B cell (primary cell): Measurements from ENCODE around the gene PTAR1.

Experiments
- EZH2 ChIP-seq: IDR thresholded peaks from 2 replicates; pipeline ENCODE4 v1.6.1; 2012; ENCODE audit warnings: borderline replicate concordance, low read depth, mild to moderate bottlenecking, moderate library complexity, low read length; ENCODE audit not compliant: insufficient read depth, poor library complexity, severe bottlenecking
- TF ChIP-seq, protein P1 (sequence below): fragments of 200-600 bp; IDR thresholded peaks from one replicate; pipeline ENCODE4 v1.8.0; 2022; ENCODE audit warnings: antibody characterized with exemption, mild to moderate bottlenecking

DNA sequence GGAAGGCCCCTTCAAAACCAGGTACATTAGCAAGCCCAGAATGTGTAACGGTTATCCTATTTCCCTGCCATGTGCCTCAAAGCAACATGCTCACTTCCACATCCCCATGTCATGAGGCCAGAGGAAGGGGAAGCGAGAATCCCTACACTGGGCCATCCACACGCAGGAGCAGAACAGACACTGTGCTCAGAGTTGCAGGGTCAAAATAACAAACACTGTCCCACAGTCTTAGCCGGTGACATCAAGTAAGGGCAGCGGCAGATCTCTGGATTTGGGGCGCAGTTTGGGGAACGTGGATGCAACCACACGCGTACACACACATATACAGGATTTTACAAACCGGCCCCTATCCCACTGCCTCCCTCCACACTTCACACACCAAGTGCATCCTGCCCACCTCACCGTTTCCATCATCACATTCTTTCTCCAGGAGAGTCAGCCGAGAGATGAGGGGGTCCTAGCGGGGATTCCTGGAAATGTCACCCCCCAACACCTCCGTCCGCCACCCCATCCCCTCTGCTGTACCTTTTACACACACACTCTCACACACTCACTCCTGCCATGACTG lies 88.4 kb downstream of the PTAR1 start:
- TF ChIP-seq, protein P1, sequence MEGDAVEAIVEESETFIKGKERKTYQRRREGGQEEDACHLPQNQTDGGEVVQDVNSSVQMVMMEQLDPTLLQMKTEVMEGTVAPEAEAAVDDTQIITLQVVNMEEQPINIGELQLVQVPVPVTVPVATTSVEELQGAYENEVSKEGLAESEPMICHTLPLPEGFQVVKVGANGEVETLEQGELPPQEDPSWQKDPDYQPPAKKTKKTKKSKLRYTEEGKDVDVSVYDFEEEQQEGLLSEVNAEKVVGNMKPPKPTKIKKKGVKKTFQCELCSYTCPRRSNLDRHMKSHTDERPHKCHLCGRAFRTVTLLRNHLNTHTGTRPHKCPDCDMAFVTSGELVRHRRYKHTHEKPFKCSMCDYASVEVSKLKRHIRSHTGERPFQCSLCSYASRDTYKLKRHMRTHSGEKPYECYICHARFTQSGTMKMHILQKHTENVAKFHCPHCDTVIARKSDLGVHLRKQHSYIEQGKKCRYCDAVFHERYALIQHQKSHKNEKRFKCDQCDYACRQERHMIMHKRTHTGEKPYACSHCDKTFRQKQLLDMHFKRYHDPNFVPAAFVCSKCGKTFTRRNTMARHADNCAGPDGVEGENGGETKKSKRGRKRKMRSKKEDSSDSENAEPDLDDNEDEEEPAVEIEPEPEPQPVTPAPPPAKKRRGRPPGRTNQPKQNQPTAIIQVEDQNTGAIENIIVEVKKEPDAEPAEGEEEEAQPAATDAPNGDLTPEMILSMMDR = no peak
- TF ChIP-seq EZH2 = no peak
